Stimulated activated CD4-positive, alpha-beta T cell treated with anti-CD3 and anti-CD28 coated beads, Interleukin-15, amount 100 ng/mL, for 24 hours (primary cell): Measurements from ENCODE around the gene RRBP1.
A peak's percentile ranks its signal among the peaks of the same experiment; 100 is the strongest.

Experiments used
- DNase-seq: peaks from one replicate; pipeline ENCODE4 v3.0.0-alpha.2; 2020

Gene RRBP1

DNA sequence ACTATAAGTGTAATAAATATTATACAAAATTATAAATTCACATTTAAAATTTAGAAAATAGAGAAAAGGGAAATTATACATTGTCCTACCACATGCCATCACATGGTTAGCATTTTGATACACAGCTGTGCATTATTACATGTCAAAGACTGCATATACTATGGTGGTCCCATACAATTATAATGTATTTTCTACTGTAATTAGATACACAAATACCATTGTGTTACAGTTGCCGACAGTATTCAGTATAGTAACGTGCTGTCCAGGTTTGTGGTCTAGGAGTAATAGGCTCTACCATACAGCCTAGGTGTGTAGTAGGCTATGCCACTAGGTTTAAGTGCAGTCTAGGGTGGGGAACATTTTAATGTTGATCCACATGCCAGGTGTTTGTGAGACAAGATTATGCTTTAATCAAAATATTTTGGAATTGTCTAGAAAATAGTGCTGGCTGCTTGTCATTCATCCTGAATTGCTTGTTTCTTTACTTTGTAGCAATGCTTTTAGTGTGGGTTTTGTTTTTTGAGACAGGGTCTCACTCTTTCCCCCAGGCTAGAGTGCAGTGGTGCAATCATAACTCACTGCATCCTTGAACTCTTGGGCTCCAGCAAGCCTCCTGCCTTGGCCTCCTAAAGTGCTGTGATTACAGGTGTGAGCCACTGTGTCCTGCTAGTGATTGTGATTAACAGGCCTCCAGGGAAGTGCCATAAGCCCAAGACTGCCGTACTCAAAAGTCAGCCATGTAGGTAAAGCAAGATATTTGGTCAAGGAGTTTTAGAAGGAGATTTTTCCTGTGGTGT lies 73.1 kb downstream of the RRBP1 start:
- DNase-seq, result no peak

DNA sequence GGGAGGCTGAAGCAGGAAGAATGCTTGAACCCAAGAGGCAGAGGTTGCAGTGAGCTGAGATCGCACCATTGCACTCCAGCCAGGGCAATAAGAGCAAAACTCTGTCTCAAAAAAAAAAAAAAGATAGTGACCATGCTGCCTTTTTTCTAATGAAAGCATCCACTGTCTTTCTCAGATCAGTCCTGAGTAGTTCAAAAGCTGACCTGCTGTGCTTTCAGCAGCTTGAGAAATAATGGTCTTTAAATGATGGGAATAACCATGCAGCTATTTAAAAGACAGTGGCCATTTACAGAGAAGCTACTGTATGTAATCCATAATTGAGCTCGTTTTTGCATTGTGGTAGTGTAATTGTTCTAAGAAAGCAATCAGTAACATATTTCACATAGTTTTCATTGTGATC lies 76.0 kb downstream of the RRBP1 start:
- no peak for DNase-seq

DNA sequence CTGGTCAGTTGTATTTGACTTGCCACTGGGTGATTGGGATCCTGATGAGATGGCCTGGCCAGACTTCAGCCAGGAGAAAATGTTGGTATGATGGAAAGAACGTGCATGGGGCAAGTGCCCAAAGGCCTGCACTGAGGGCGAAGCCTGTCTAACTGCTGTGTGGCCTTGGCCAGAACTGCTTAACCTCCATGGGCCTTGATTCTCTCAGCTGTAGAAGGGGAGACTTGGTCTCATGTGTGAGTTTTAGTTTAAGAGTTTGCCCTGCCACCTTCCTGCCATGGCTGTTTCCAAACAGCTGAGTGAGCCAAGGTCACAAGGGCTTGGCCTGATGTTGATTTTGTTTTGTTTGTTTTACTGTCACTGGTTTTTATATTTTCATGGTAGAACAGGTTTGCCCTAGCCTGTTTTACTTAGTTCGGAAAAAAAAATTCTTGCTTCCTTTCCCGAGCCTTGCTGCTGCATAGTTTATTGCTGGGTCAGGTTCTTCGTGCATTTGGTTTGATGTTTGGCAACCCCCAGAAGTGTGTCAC lies 76.8 kb downstream of the RRBP1 start:
- no peak for DNase-seq

DNA sequence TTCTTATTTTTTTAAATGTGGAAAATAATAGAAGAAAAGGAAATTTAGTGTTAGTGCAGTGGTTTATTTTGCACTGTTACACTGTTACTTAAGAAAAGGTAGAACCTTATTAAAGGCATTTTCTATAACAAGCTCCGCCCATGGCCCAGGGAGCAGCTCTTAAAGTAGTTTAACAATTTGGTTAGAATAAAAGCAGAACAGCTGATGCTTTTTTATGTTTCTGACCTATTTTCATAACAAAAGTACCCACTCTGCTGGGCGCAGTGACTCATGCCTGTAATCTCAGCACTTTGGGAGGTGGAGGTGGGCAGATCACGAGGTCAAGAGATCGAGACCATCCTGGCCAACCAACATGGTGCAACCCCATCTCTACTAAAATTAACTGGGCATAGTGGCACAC lies 79.5 kb downstream of the RRBP1 start:
- no peak for DNase-seq

DNA sequence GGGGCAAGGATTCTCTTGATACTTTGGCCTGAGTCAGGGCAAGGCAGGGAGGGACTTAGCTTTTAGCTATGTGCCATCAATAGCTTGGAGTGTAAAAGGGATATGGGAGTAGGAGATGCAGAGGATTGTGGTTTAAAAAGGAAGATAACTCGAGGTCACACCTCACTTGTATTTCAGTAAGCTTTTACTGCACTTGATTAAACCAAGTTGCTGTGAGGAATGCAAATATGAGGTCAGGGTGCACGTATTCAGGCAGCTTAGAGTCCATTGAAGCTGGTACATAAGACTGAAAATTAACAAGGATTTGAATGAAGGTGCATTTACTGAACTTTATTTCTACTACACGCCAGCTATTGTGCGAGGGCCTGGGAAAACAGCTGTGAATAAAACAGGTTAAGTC lies 80.1 kb downstream of the RRBP1 start:
- no peak for DNase-seq

DNA sequence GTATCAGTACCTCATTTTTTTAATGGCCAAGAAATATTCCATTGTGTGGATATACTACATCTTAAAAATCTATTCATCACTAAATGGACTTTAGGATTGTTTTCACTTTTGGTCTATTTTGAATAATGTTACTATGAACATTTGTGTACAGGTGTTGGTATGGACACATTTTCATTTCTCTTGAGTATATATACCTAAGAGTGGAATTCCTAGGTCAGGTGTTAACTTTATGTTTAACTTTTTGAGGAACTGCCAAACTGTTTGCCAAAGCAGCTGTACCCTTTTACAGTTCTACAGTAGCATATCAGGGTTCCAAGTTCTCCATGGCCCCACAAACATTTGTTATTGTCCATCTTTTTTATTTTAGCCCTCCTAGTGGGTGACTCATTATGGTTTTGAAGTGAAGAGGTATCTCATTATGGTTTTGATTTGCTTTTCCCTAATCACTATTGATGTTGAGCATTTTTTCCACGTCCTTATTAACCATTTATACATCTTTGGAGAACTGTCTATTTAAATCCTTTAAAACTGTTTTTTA lies 84.0 kb downstream of the RRBP1 start:
- no peak for DNase-seq

DNA sequence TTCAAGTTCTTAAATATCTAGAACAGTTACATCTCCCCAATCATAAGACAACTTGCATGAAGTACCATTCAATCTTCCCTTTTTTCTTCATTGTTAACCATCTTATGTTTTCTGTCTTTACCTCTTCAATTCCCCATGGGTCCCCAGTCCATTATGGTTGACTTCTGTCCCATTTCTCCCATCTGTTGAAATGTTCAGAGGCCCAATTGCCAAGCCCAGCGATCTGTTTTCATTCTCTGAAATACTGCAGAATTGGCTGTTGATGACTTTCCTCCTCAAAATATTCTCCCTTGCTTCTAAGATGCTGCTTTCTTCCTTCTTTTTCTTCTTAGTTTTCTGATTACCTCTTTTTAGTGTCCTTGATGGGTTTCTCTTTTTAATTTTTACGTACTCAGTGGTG lies 86.2 kb downstream of the RRBP1 start:
- no peak for DNase-seq

DNA sequence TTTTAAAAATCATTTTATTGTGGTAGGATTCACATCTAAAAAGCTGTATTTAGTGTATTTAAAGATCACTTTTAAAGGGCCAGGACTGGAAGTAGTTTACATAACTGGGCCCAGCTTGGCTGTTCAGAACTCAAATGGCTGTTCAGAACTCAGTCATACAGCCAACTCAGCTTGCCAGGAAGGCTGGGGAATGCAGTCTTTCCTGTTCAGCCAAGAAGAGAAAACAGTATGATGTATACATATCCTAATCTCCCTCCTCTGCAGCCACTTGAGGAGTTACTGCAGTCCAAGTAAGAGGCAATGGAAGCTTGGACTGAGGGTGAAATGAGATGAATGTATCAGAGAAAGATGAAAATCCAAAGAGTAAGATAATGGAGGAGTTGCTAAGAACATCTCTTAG lies 87.6 kb downstream of the RRBP1 start:
- no peak for DNase-seq

DNA sequence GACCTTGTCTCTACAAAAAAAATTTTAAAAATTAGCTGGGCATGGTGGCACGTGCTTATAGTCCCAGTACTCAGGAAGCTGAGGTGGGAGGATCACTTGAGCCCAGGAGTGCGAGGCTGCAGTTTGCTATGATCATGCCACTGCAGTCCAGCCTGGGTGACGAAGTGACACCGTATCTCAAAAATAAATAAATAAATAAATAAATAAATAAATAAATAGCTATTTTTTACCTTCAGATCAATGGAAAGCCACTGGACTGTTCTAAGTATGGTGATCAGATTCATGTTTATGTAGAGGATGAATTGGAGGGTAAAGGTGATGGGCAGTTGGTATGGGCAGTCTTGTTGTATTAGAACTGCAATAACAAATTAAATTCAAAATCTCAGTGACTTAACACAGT lies 88.1 kb downstream of the RRBP1 start:
- DNase-seq, result no peak

DNA sequence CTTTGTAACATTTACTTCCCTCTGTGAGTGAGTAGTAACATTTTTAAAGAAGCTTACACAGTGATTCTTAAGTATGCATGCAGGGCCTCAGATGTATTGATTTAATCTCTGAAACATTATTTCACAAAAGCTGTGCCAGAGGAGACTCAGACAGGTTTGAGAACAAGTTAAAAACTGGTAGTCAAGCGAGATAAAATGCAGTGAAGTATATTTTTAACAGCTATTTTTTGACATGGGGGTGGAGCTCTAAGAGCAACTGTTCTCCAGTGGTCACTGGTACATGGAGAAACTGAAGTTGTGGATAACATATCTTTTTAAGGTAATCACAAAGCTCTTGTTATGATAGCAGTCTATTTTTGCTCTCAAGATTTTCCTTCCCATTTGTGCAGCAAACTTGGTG lies 91.8 kb downstream of the RRBP1 start:
- no peak for DNase-seq

DNA sequence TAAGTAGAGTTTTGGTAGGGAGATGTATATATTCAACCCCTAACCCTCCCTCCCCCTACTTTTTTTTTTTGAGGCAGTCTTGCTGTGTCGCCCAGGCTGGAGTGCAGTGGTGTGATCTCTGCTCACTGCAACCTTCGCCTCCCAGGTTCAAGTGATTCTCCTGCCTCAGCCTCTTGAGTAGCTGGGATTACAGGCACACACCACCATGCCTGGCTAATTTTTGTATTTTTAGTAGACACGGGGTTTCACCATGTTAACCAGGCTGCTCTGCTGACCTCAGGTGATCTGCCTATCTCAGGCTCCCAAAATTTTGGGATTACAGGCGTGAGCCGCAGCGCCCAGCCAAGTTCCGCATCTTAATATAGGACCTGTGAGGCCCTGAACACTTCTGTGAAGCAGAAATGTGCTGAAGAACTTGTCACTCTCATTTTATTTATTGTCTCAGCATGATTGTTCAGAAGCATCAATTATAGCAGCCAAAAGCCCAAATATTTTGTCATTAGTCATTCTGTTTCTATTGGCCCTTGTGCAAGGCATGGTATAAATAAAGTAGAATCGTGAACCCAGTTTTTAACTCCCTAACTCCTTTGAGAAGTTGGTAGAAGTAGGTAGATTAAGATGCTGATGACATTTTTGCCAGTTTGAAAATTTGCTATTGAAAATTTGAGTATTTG lies 92.7 kb downstream of the RRBP1 start:
- no peak for DNase-seq

DNA sequence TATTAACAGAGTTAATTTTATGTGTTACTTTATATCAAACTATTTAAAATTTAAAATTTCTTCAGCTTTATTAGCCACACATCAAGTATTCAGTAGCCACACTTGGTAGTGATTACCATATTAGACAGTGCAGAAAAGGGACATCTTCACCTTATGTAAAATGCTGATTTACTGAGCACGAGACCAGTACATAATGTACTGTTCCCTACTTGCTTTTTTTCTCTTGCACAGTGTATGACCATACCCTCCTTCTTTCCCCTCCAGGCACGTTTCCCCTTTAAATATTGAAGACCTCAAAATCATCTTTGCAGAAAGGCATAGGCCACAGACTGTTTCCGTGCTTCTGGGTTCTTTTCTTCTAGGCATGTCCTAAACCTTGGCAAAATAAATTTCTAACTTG lies 94.2 kb downstream of the RRBP1 start:
- DNase-seq, result no peak

DNA sequence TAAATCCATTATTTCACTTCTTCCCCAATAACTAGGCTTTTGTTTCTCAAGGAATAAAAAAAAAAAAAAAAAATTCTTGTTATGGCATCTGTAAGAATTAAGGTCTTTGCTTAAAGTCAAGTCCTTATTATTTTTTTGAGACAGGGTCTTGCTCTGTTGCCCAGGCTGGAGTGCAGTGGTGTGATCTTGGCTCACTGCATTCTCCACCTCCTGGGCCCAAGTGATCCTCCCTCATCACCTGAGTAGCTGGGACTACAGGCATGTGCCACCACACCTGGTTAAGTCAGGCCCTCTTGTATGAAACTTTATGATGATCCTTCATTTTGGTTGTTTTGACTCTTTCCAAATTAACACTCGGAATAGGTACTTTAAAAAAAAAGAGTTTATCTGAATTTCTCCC lies 94.9 kb downstream of the RRBP1 start:
- no peak for DNase-seq

DNA sequence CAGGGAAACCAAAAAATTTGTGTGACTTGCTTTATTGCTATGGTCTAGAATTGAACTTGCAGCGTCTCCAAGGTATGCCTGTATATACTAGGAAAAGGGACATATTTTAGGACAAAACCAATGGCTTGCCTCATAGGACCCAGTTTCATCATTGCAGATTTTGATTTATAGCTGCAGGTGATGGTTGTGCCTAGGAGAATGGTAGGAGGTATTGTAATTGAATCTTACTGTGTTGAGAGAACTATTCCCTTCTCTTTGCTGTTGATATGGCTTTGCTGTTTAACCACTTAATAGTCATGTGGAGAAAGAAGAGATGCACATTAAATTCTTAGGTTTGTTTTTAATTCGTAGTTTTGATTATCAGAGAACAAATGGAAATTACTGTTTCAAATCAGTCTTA lies 95.8 kb downstream of the RRBP1 start:
- DNase-seq, result no peak

DNA sequence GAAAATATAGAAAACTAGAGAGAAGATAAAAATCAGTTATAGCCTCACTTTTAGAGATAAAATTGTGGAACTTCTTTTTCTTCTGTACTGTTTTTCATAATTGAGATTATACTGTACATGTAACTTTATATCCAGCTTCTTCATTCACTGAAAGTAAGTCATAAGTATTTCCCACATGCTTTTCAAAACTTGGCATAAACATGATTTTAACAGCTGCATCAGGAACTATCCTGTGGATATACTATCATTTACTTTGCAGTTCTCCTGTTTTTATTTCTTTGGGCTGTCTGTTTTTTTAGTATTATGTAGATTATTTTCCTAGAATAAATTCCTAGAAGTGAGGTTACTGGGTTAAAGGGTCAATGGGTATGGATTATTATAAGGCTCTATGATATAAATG lies 97.4 kb downstream of the RRBP1 start:
- no peak for DNase-seq

DNA sequence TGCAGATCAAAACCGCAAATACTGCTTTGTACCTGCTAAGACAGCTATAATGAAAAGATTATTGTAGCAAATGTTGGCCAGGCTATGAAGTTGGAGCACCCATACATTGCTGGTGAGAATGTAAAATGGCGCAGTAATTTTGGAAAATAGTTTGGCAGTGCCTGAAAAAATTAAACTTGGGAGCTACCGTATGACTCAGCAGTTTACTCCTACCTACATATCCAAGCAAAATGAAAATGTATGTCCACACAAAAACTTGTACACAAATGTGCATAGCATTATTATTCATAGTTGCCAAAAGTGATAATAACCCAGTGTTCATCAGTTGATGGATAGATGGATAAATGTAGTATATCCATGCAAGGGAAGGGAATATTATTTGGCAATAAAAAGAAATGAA lies 98.9 kb downstream of the RRBP1 start:
- DNase-seq, result no peak

DNA sequence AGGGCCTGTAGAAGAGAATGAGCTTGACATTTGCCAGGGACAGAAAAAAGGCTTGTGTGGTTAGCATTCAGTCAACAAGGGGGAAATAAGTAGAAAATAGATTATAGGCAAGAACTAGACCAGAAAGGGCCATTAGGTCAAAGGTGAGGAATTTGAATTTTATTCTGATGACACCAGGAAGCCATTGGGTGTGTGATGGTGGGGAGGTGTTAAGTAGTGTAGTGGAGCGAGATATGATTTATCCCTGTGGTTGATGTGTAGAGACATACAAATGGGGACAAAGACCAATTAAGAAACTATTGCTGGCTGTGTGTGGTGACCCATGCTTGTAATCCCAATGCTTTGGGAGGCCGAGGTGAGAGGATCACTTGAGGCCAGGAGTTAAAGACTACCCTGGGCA lies 101.1 kb downstream of the RRBP1 start:
- DNase-seq, result no peak

DNA sequence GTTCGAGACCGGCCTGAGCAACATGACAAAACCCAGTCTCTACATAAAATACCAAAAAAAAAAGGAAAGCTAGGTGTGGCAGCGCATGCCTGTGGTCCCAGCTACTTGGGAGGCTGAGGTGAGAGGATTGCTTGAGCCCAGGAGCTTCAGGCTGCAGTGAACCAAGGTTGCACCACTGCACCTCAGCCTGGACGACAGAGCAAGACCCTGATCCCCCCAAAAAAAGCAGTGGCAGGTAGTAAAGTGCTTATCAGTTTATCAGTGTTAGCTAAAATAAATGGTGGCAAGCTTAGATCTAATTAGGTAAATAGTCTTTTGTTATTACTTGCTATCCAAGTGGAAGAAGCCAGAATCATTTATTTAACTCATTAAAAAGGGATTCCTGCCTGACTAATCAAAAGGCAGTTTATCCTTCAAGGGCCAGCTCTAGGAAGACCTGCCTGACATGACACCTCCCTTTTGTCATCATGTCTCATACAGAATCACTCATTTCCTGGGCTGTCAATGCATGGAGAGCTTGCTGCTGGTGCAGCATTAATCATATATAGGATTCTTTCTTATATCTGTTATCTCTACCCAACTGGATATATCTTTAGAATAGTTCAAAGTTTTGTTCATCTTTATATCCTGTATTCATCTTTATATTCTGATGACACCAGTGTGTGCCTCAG lies 102.5 kb downstream of the RRBP1 start:
- no peak for DNase-seq

DNA sequence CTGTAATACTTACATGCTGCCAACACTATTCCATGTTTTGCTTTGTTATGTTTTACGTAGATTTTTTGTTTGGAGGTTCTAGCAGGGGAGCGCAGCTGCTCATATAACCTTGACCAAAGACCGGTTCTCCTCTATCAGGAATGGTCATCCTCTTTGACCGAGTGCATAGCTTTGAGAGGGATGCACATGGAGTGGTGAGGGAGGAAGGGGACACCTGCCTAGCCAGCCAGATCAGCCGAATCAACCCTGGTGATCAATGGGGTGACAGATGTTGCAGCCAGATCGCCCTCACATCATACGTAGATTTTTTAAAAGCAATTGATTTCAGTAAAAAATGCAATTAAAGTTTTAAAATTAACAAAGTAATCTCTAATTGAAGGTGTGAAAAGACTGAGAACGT lies 105.8 kb downstream of the RRBP1 start:
- no peak for DNase-seq

DNA sequence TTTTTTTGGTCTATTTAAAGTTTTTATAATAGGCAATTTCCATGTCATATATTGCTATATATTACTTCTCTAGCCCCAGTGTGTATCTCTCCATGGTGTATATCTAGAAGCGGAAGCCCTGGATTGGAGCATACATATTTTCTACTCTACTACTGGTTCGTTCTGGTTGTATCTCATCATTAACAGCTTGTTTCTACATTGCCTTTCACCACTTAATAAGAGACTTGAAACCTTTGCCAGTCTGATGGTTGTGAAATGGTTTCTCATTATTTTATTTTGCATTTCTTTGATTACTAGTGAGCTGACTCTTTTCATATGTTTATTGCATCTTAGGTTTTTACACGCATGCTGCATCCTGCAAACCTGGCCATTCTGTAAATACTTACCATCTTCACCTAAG lies 108.6 kb downstream of the RRBP1 start:
- DNase-seq, result no peak

DNA sequence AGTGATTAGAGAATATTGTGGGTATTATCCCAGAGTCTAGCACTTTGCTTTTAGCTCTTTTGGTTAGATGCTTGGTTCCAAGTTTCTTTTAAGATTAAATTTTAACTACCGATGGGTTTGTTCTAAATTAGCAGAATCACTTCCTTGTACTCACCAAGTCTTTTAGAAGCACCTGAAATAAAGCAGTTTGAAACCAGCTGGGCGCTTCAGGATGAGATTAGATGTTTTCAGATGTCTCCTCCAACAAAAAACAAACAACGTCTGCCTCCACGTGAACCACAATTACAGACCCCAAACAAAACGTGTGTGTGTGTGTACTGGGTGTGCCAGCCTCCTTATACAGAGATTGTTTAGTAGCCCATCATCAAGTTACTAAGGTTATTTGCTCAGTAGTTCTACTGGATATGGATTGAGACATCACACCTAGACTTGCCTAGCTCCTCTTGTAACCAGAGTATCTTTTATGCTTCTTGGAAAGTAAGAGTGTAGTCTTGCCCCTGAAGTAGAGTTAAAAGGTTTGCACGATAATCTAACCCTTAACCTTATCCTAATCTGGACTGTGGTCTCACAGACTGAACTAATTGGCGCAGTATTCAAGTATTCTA lies 109.9 kb downstream of the RRBP1 start:
- DNase-seq, result no peak

DNA sequence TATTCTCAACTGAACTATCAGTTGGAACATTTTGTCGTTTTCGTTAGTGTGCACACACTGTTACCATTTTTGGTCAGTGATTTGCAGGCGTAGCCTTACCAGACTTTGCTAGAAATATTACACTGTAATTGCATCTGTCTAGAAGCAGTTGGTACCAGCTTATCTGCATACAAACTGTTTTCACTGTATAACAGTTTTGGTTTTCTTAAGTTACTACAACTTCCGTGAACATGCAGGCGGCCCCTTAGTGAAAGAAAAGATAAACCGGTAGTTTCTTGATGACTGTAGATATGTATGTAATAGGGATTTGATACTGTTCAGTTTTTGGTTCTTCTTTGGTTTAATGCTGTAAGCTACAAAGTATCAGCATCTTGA lies 110.9 kb downstream of the RRBP1 start:
- DNase-seq, result peak; percentile 25
